Measurements from ENCODE around the gene WWOX.

- TF ChIP-seq ZFP30 (CRISPR knock-in tag; IDR thresholded peaks at IDR 0.05) = no peak
- no peak for TF ChIP-seq CREB5 (CRISPR knock-in tag; IDR thresholded peaks at IDR 0.05; ENCODE audit: low read depth)
- TF ChIP-seq GLIS3 (CRISPR knock-in tag; IDR thresholded peaks at IDR 0.05) = no peak
- no peak for TF ChIP-seq ZC3H10 (CRISPR knock-in tag; IDR thresholded peaks at IDR 0.05)
- no peak for TF ChIP-seq TCF4 (CRISPR knock-in tag; IDR thresholded peaks at IDR 0.05; ENCODE audit: borderline replicate concordance)
- TF ChIP-seq SNAI2 (CRISPR knock-in tag; IDR thresholded peaks at IDR 0.05) = no peak
- TF ChIP-seq, protein P1, sequence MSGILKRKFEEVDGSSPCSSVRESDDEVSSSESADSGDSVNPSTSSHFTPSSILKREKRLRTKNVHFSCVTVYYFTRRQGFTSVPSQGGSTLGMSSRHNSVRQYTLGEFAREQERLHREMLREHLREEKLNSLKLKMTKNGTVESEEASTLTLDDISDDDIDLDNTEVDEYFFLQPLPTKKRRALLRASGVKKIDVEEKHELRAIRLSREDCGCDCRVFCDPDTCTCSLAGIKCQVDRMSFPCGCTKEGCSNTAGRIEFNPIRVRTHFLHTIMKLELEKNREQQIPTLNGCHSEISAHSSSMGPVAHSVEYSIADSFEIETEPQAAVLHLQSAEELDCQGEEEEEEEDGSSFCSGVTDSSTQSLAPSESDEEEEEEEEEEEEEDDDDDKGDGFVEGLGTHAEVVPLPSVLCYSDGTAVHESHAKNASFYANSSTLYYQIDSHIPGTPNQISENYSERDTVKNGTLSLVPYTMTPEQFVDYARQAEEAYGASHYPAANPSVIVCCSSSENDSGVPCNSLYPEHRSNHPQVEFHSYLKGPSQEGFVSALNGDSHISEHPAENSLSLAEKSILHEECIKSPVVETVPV (CRISPR knock-in tag; IDR thresholded peaks at IDR 0.05) = no peak
- TF ChIP-seq, protein P2, sequence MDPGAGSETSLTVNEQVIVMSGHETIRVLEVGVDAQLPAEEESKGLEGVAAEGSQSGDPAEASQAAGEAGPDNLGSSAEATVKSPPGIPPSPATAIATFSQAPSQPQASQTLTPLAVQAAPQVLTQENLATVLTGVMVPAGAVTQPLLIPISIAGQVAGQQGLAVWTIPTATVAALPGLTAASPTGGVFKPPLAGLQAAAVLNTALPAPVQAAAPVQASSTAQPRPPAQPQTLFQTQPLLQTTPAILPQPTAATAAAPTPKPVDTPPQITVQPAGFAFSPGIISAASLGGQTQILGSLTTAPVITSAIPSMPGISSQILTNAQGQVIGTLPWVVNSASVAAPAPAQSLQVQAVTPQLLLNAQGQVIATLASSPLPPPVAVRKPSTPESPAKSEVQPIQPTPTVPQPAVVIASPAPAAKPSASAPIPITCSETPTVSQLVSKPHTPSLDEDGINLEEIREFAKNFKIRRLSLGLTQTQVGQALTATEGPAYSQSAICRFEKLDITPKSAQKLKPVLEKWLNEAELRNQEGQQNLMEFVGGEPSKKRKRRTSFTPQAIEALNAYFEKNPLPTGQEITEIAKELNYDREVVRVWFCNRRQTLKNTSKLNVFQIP (CRISPR knock-in tag; IDR thresholded peaks at IDR 0.05; ENCODE audit: borderline replicate concordance, low read depth) = no peak
- TF ChIP-seq PATZ1 (CRISPR knock-in tag; IDR thresholded peaks at IDR 0.05; ENCODE audit: borderline replicate concordance) = no peak
- TF ChIP-seq ZFP3 (CRISPR knock-in tag; IDR thresholded peaks at IDR 0.05) = no peak
- TF ChIP-seq TOX (CRISPR knock-in tag; IDR thresholded peaks at IDR 0.05; ENCODE audit: borderline replicate concordance) = no peak
- TF ChIP-seq RARB (CRISPR knock-in tag; IDR thresholded peaks at IDR 0.05) = no peak
- TF ChIP-seq ZNF565 (CRISPR knock-in tag; conservative IDR thresholded peaks at IDR 0.05; ENCODE audit: low read depth) = no peak
Measured at GRCh38 chr16:78815713-78816112, 716.3 kb downstream of the WWOX start.

Data from SK-N-SH treated with all-trans-retinoic acid at 6 μM for 48 hours (cell line).